ENCODE data around the gene MAPK11.

MAPK11 gene

GRCh38 chr22:50260434-50260800, 9.8 kb downstream of the MAPK11 start:
- no peak for DNase-seq

DNA sequence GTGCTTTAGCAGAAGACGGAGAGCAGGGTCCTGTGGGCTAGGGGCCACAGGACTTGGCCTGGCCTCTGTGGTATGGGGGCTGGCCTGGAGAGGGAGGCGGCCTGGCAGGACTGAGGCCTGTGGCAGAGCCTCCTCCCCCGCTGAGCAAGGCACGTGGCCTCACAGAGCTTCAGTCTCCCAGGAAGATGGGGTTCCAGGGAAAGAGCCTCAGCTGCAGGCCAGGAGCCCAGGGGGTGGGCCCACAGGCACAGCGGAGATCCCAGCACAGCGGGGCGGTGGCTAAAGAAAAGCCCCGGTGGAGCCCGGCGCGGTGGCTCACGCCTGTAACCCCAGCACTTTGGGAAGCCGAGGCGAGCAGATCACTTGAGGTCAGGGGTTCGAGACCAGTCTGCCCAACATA, 10.9 kb downstream of the MAPK11 start:
- DNase-seq: no peak

DNA sequence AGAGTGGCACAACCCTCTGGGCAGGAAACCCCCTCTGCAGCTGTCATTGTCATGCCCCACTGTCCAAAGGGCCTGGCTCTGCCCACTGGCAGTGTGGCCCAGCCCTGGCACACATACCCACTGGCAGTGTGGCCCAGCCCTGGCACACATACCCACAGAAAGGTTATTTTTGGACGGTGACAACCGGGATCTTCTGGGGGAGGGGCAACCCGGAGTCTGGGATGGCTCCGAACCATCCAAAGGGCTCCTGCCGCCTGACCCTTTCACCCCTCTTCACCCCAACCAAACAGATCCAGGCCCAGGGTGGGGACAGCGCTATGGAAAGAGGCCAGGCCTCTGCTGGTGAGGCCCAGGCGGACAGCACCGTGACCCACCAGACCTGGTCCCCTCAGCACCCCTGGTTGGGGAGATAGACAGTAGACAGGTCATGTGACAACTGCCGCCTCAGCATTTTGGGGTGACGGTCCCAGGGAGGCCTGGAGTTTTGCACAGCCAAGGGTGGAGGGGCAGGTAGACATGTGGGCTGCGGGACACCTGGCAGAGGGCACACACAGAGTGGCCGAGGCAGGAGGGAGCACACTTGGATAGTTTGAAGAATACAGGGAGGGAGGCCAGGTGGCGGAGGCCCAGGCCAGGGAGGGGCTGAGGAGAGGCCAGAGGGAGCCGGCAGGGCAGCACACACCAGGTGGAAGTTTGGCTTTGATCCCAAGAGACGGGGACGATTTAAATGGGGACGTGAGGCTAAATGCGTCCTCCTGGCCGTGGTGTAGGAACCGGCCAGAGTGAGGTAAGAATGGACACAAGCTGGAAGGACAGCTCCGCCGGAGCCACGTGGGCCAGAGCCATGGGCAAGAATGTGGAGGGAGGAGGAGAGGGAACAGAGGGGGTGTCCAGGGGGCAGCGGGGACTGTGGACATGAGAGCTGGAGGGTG, 11.6 kb downstream of the MAPK11 start:
- no peak for DNase-seq

DNA sequence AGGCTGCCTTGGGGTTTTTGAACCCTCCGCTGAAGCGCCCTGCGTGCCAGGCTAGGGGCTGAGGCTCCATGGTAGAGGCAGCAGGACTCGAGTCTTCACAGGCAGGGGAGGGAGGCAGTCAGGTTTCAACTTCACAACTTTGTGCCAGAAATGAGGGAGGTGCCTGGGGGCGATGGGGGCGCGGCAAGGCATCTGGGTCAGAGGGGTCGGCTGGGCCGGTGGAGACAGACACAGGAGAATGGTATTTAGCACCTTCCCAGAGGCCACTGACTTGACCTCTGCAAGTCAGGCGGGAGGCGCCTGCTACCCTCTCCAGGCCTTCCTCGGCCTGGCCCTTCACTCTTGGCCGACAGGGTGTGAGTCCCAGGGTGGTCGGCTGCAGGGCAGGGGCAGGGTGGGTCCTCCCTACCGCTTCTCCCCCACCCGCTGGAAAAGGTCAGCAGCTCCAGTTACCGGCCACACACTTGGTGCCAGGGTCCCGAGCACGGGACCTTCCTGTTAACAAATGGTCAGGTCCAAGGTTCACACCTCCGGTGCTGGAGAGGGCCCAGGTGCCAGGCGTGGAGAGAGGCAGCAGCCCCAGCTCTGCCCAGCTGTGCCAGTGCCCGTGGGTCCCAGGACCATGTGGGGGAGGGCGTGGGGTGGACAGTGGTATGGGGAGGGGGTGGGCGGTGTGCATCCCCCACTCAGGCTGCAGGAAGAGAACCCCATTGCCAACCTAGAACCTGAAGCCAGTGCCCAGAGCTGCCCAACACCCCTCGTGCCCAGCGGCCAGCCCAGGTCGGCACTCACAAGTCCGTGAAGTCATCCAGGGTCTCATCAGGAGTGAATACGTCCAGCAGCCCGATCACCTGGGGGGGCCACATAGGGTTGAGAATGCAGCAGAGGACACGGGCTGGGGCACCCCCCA, 12.5 kb downstream of the MAPK11 start:
- no peak for DNase-seq

GRCh38 chr22:50257041-50257440, 13.1 kb downstream of the MAPK11 start:
- DNase-seq: no peak

DNA sequence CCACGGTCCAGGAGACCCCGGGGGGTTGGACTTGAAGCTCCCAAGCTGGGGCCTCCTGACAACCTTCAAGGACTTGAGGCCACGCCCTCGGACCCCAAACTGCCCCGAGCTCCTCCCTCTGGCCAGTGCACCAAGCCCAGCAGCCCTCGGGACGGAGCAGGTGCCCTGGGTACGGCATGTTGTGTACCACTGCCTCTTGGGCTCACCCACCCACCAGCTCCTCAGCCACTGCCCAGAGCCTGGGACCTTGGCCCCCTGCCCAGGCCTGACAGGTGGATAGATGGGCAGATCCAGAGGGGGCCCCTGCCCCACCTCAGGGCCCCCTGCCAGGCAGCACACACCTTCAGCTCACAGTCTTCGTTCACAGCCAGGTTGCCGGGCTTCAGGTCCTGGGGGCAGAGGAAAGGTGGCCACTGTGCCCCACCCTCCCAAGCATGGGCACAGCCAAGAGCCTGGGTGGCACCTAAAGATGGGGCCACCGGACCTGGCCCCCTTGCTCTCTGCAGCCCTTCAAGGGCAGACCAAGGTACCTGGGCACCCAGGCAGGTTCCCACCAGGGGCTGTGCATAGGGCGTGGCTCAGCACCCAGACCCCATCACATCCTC, 13.8 kb downstream of the MAPK11 start:
- DNase-seq: no peak

GRCh38 chr22:50255607-50256006, 14.6 kb downstream of the MAPK11 start:
- no peak for DNase-seq

DNA sequence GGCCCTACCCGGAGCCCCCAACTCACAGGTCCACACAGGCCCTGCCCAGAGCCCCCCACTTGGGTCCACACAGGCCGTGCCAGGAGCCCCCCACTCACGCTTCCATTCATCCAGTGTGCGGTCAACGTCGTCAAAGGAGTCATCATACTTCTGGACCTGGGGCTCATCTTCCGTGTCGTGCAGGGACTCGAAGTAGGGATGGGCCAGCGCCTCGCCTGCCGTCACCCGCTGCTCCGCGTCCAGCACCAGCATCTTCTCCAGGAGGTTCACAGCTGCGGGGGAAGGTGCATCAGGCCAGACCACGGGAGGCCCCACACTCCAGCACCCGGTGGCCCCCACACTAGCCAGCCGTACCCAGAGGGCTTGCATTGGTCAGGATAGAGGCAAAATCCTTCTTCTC, 15.1 kb downstream of the MAPK11 start:
- no peak for DNase-seq

- DNase-seq: no peak
These were observed 16.2 kb downstream of the MAPK11 start for GRCh38 chr22:50253941-50254340.

GRCh38 chr22:50253046-50253915, 16.9 kb downstream of the MAPK11 start:
- DNase-seq: no peak

GRCh38 chr22:50252082-50253045, 17.8 kb downstream of the MAPK11 start:
- peak; percentile 77 for DNase-seq

- DNase-seq: no peak
These were observed 18.6 kb downstream of the MAPK11 start for GRCh38 chr22:50251477-50252081.

GRCh38 chr22:50250555-50251476, 19.4 kb downstream of the MAPK11 start, which contains the start of gene HDAC10:
TSS of gene HDAC10 (minus strand) at chr22:50251265. CDS start at chr22:50251032, 233 bp downstream.
- DNase-seq: peak; percentile 82

- no peak for DNase-seq
These were observed 20.0 kb downstream of the MAPK11 start for GRCh38 chr22:50250249-50250554.

GRCh38 chr22:50249341-50250248, 20.6 kb downstream of the MAPK11 start:
- DNase-seq: no peak

DNA sequence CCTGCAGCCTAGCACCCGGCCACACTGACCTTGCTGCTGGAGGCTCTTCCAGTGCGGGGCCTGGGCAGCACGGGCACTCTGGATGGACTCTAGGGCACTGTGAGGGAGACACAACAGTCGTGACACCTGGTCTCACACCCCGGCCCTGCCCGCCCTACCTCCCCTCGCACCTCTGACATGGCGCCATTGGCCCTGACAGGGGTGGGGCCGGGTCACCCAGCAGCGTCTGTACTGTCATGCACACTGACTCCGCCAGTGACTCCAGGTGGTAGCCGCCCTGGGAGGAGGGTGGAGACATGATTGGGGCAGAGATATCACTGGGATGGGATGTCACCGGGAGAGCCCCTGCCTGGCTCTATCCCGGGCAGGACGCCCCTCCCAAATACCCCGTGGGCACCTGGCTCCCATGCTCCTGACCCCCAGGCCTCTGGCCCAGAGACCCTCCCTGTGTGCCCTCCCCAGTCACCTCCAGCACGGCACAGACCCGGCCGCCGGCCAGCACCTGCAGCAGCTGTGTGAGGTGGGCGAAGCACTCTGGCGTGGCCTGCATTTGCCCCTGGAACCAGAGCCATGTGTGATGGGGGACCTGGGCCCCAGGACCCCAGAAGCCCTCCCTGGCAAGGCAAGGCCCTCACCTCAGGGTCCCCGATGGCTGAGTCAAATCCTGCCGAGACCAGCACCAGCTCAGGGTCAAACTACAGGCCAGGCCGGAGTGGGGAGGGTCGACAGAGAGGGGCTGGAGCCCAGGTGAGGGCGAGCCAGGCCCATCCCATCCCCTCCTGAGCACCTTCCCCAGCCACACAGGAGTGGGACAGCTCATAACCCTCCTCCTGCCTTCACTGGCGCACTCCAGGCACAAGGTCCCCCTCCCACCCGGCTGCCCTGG, 21.7 kb downstream of the MAPK11 start:
- no peak for DNase-seq

- DNase-seq: peak; percentile 55
These were observed 22.4 kb downstream of the MAPK11 start for GRCh38 chr22:50247748-50248147.
